B cell (primary cell): Measurements from ENCODE around the gene SKP1.

Experiments used
- EZH2 ChIP-seq: IDR thresholded peaks from 2 replicates; pipeline ENCODE4 v1.6.1; 2012; ENCODE audit warnings: borderline replicate concordance, low read depth, mild to moderate bottlenecking, moderate library complexity, low read length; ENCODE audit not compliant: insufficient read depth, poor library complexity, severe bottlenecking
- TF ChIP-seq, protein P1 (sequence below): fragments of 200-600 bp; IDR thresholded peaks from one replicate; pipeline ENCODE4 v1.8.0; 2022; ENCODE audit warnings: antibody characterized with exemption, mild to moderate bottlenecking

DNA sequence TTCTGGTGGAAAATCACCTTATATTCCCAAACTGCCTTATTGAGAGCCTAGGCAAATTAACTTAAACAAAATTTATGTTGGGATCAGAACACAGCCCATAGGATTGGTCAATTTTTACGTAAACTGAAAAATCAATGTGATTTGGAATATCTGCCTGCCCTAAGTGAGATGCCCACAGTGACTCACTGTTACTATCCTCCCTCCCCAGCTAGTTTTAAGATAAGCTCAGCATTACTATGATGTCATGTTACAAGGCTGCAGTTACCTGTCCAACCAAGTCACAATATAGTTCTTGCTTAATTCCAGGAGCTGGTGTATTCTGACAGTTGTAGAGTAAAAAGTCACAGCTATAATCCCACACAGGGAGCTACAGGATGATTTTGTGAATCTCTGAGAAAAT is 23.1 kb downstream of the SKP1 start:
- TF ChIP-seq, protein P1, sequence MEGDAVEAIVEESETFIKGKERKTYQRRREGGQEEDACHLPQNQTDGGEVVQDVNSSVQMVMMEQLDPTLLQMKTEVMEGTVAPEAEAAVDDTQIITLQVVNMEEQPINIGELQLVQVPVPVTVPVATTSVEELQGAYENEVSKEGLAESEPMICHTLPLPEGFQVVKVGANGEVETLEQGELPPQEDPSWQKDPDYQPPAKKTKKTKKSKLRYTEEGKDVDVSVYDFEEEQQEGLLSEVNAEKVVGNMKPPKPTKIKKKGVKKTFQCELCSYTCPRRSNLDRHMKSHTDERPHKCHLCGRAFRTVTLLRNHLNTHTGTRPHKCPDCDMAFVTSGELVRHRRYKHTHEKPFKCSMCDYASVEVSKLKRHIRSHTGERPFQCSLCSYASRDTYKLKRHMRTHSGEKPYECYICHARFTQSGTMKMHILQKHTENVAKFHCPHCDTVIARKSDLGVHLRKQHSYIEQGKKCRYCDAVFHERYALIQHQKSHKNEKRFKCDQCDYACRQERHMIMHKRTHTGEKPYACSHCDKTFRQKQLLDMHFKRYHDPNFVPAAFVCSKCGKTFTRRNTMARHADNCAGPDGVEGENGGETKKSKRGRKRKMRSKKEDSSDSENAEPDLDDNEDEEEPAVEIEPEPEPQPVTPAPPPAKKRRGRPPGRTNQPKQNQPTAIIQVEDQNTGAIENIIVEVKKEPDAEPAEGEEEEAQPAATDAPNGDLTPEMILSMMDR: no peak
- TF ChIP-seq EZH2: no peak
